Fibroblast of mammary gland (primary cell): ENCODE measurements around the gene CNFN.
"Not testable (repeated sequence)": the region's sequence is repeated elsewhere in the genome, so short reads cannot be mapped to it uniquely, and the experiment has no call there.

Source experiments
- DNase-seq: peaks from one replicate; pipeline ENCODE4 v3.0.0-alpha.2; 2010; ENCODE audit warnings: low read depth
- H3K4me3 ChIP-seq: 2 replicates; pipeline ENCODE4 v1.5.1; 2011; ENCODE audit warnings: low read depth, mild to moderate bottlenecking, low read length, moderate library complexity; ENCODE audit not compliant: control insufficient read depth
- TF ChIP-seq, protein P1 (sequence below): conservative IDR thresholded peaks from 2 replicates; pipeline ENCODE4 v1.5.1; 2011; ENCODE audit warnings: low read depth, low read length, inconsistent platforms; ENCODE audit not compliant: control insufficient read depth, insufficient read depth

Gene CNFN

DNA sequence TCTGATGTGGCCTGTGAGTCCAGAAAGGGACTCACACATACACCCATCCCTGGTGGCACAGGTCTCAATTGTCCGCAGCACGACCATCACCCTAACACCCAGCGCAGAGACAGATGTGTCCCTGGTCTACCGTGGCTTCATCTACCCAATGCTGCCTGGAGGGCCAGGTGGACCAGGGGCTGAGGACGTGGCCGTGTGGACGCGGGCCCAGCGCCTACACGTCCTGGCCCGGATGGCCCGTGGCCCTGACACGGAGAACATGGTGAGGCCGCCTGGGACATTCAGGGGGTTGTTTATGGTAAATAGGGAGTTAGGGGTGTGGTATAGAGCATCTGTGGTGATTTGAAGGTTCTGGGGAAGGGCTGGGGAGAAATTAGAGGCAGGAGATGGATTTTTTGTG lies 41.9 kb downstream of the CNFN start:
- TF ChIP-seq, protein P1, sequence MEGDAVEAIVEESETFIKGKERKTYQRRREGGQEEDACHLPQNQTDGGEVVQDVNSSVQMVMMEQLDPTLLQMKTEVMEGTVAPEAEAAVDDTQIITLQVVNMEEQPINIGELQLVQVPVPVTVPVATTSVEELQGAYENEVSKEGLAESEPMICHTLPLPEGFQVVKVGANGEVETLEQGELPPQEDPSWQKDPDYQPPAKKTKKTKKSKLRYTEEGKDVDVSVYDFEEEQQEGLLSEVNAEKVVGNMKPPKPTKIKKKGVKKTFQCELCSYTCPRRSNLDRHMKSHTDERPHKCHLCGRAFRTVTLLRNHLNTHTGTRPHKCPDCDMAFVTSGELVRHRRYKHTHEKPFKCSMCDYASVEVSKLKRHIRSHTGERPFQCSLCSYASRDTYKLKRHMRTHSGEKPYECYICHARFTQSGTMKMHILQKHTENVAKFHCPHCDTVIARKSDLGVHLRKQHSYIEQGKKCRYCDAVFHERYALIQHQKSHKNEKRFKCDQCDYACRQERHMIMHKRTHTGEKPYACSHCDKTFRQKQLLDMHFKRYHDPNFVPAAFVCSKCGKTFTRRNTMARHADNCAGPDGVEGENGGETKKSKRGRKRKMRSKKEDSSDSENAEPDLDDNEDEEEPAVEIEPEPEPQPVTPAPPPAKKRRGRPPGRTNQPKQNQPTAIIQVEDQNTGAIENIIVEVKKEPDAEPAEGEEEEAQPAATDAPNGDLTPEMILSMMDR: no peak
- DNase-seq: no peak
- no peak overlapping the region for H3K4me3 ChIP-seq

GRCh38 chr19:42345191-42345812 lies 44.8 kb downstream of the CNFN start:
- peak; percentile 65 for DNase-seq
- H3K4me3 ChIP-seq: no peak overlapping the region
- TF ChIP-seq, protein P1: no peak

- TF ChIP-seq, protein P1: no peak
- no peak for DNase-seq
- no peak overlapping the region for H3K4me3 ChIP-seq
Measured at GRCh38 chr19:42344336-42344893, 45.7 kb downstream of the CNFN start.

- TF ChIP-seq, protein P1: peak; percentile 6
- H3K4me3 ChIP-seq: no peak overlapping the region
- DNase-seq: no peak
Measured at GRCh38 chr19:42343344-42344110, 46.6 kb downstream of the CNFN start.

GRCh38 chr19:42339922-42340321 lies 50.2 kb downstream of the CNFN start:
- DNase-seq, H3K4me3 ChIP-seq: not testable (repeated sequence)

GRCh38 chr19:42339126-42339860 lies 50.8 kb downstream of the CNFN start:
- DNase-seq, H3K4me3 ChIP-seq: not testable (repeated sequence)
